NB4 (cell line): ENCODE results near the gene DNMBP.

Source experiments
- CTCF ChIP-seq: IDR thresholded peaks from one replicate; pipeline ENCODE4 v1.5.1; 2012; ENCODE audit warnings: low read depth, low read length
- MYC ChIP-seq: IDR thresholded peaks from 2 replicates; pipeline ENCODE4 v1.6.1; 2011; ENCODE audit warnings: low read depth, low read length
- POLR2A ChIP-seq: IDR thresholded peaks from 2 replicates; pipeline ENCODE4 v1.6.1; 2011; ENCODE audit warnings: mild to moderate bottlenecking; ENCODE audit not compliant: insufficient read length; ENCODE audit errors: extremely low read depth

- TF ChIP-seq CTCF, result no peak
- no peak for TF ChIP-seq MYC
- no peak for TF ChIP-seq POLR2A
Observed at GRCh38 chr10:99883523-99883922, 126.2 kb downstream of the DNMBP start.
